ENCODE data around the gene RAB30.

DNA sequence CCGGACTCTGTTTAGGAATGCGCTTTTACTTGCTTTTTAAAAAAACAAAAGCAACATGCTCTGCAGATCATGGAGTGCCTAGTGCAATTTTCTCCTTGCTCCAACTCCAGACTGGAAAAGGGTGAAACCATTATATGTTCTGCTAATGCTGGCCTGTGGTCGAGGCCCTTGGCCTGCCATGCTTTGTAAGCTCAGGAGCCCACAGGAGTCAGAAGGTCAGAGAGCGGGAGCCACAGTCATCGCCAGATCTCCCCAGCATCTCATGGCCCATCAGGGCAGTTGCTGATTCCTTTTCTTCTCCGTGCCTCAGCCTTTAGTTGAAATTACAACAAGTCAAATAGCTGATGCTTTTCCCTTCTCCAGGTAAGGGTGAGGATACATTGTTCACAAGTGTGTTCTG, 89.8 kb downstream of the RAB30 start:
- TF ChIP-seq ZNF274 (IDR thresholded peaks at IDR 0.05; ENCODE audit: low read depth, low read length) = no peak
- no peak for TF ChIP-seq YY1 (IDR thresholded peaks at IDR 0.05; ENCODE audit: insufficient read depth, insufficient read length)

All from NT2/D1 (cell line).